ENCODE results near the gene POU2F1. TPM values are rescaled to one million over a fixed set of nuclear protein-coding genes. Genes with fewer than 3 reads are reported as not detected.

POU2F1 gene
- total and polyA plus RNA-seq, 4 donors, result 0.93 to 10.5 (median 6.5) TPM

DNA sequence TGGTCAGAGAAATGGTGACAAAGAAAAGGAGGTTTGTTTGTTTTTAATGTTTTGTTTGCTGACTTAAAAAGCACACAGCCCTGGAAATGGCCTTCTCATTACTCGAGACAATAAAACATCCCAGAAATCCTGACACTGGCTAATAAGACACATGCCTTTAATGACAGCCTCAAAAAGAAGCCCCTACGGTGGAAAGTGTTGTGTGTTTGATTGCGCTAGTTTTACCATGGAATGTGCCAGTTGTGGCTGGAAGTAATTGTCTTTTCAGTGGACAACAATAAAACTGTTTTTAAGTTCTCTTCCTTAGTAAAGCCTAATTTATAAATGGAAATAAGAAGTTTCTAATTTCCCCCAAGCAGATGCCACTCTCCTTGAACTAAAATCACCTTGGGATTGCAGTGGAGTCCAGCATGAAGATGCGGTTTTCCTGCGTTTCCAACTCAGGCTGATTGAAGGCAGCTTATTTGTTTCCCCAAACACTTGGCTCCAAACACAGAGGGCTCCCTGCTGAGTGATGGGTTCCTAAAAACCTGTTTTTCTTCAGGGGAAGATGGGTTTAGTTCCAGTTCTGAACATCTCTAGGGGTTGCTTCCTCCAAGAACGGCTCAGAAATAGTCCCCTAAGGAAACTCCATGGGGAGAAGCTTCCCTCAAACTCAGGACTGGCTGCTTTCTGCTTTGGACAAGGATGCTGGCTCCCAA, 243.3 kb downstream of the POU2F1 start:
- Histone ChIP-seq H3K27me3 (ENCODE audit: control insufficient read depth in 4 of 4, insufficient read depth in 4 of 4, low read length in 3 of 4) (no peaks in the 10 kb centered on the region), H3K27ac (ENCODE audit: low read depth in 1 of 2, low read length in 2 of 2) (no peak overlapping the region), H3K36me3 (ENCODE audit: control insufficient read depth in 4 of 4, insufficient read depth in 3 of 4, low read depth in 1 of 4, low read length in 3 of 4) (no peaks in the 10 kb centered on the region), H3K4me1 (ENCODE audit: control insufficient read depth in 4 of 4, insufficient read depth in 4 of 4, low read length in 3 of 4) (peaks cover 0 to 5% (median 2%) of the 10 kb centered on the region in 4 donors), H3K9me3 (ENCODE audit: control insufficient read depth in 4 of 4, low read length in 3 of 4) (no peaks in the 10 kb centered on the region), H3K9ac (ENCODE audit: low read depth in 1 of 2, low read length in 2 of 2) (no peak overlapping the region), H3K4me3 (ENCODE audit: low read depth in 1 of 3, low read length in 3 of 3) (no peak overlapping the region)
- WGBS, result 88% methylated on average over 6 of the region's 6 CpGs
- TF ChIP-seq FOXA2 (IDR thresholded peaks at IDR 0.05) (no peak), RXRA (IDR thresholded peaks at IDR 0.05) (no peak), NR2F2 (IDR thresholded peaks at IDR 0.05) (no peak), HNF4G (IDR thresholded peaks at IDR 0.05) (no peak), EGR1 (IDR thresholded peaks at IDR 0.05; ENCODE audit: low read depth in 2 of 2) (no peak)
- TF ChIP-seq, protein P1, sequence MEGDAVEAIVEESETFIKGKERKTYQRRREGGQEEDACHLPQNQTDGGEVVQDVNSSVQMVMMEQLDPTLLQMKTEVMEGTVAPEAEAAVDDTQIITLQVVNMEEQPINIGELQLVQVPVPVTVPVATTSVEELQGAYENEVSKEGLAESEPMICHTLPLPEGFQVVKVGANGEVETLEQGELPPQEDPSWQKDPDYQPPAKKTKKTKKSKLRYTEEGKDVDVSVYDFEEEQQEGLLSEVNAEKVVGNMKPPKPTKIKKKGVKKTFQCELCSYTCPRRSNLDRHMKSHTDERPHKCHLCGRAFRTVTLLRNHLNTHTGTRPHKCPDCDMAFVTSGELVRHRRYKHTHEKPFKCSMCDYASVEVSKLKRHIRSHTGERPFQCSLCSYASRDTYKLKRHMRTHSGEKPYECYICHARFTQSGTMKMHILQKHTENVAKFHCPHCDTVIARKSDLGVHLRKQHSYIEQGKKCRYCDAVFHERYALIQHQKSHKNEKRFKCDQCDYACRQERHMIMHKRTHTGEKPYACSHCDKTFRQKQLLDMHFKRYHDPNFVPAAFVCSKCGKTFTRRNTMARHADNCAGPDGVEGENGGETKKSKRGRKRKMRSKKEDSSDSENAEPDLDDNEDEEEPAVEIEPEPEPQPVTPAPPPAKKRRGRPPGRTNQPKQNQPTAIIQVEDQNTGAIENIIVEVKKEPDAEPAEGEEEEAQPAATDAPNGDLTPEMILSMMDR (IDR thresholded peaks at IDR 0.05; ENCODE audit: low read depth, low read length, missing input control), result no peak
- DNase-seq (ENCODE audit: low spot score), result no peak

DNA sequence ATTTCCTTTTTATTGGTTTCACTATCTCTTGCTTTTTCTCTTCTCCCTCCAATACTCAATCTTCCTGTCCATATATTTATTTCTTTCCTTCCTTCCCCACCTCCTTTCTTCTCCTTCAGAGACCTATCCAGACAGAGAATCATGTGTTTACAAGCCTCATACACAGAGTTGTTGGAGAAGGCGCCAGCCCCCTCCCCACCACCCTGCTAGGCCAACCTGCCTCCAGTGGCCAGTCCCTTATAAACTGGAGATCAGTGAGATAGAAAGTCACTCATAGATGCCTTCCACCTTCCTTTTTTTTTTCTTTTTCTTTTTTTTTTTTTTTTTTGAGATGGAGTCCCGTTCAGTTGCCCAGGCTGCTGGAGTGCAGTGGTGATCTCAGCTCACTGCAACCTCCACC, 244.3 kb downstream of the POU2F1 start:
- H3K4me1 ChIP-seq (ENCODE audit: control insufficient read depth in 4 of 4, insufficient read depth in 4 of 4, low read length in 3 of 4), result peaks cover 0 to 5% (median 2%) of the 10 kb centered on the region in 4 donors
- H3K27ac ChIP-seq (ENCODE audit: low read depth in 1 of 2, low read length in 2 of 2), result no peak overlapping the region
- TF ChIP-seq FOXA2 (IDR thresholded peaks at IDR 0.05) (no peak), FOXA1 (IDR thresholded peaks at IDR 0.05) (no peak), HNF4G (IDR thresholded peaks at IDR 0.05) (no peak), NR2F2 (IDR thresholded peaks at IDR 0.05) (no peak), SP1 (IDR thresholded peaks at IDR 0.05) (no peak), RAD21 (IDR thresholded peaks at IDR 0.05) (no peak), JUND (IDR thresholded peaks at IDR 0.05) (no peak), HNF4A (conservative IDR thresholded peaks at IDR 0.05) (no peak), EGR1 (IDR thresholded peaks at IDR 0.05; ENCODE audit: low read depth in 2 of 2) (no peak), GABPA (IDR thresholded peaks at IDR 0.05 in 1 of 2, conservative IDR thresholded peaks at IDR 0.05 in 1 of 2) (no peak), TAF1 (conservative IDR thresholded peaks at IDR 0.05) (no peak), RXRA (IDR thresholded peaks at IDR 0.05) (no peak), YY1 (IDR thresholded peaks at IDR 0.05) (no peak)
- TF ChIP-seq, protein P2, sequence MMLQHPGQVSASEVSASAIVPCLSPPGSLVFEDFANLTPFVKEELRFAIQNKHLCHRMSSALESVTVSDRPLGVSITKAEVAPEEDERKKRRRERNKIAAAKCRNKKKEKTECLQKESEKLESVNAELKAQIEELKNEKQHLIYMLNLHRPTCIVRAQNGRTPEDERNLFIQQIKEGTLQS (IDR thresholded peaks at IDR 0.05), result no peak
- TF ChIP-seq, protein P1 (IDR thresholded peaks at IDR 0.05; ENCODE audit: low read depth, low read length, missing input control), result no peak
- TF ChIP-seq, protein P3, sequence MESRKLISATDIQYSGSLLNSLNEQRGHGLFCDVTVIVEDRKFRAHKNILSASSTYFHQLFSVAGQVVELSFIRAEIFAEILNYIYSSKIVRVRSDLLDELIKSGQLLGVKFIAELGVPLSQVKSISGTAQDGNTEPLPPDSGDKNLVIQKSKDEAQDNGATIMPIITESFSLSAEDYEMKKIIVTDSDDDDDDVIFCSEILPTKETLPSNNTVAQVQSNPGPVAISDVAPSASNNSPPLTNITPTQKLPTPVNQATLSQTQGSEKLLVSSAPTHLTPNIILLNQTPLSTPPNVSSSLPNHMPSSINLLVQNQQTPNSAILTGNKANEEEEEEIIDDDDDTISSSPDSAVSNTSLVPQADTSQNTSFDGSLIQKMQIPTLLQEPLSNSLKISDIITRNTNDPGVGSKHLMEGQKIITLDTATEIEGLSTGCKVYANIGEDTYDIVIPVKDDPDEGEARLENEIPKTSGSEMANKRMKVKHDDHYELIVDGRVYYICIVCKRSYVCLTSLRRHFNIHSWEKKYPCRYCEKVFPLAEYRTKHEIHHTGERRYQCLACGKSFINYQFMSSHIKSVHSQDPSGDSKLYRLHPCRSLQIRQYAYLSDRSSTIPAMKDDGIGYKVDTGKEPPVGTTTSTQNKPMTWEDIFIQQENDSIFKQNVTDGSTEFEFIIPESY (IDR thresholded peaks at IDR 0.05), result no peak
- TF ChIP-seq, protein P4, sequence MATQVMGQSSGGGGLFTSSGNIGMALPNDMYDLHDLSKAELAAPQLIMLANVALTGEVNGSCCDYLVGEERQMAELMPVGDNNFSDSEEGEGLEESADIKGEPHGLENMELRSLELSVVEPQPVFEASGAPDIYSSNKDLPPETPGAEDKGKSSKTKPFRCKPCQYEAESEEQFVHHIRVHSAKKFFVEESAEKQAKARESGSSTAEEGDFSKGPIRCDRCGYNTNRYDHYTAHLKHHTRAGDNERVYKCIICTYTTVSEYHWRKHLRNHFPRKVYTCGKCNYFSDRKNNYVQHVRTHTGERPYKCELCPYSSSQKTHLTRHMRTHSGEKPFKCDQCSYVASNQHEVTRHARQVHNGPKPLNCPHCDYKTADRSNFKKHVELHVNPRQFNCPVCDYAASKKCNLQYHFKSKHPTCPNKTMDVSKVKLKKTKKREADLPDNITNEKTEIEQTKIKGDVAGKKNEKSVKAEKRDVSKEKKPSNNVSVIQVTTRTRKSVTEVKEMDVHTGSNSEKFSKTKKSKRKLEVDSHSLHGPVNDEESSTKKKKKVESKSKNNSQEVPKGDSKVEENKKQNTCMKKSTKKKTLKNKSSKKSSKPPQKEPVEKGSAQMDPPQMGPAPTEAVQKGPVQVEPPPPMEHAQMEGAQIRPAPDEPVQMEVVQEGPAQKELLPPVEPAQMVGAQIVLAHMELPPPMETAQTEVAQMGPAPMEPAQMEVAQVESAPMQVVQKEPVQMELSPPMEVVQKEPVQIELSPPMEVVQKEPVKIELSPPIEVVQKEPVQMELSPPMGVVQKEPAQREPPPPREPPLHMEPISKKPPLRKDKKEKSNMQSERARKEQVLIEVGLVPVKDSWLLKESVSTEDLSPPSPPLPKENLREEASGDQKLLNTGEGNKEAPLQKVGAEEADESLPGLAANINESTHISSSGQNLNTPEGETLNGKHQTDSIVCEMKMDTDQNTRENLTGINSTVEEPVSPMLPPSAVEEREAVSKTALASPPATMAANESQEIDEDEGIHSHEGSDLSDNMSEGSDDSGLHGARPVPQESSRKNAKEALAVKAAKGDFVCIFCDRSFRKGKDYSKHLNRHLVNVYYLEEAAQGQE (IDR thresholded peaks at IDR 0.05), result no peak
- H3K9ac ChIP-seq (ENCODE audit: low read depth in 1 of 2, low read length in 2 of 2), result no peak overlapping the region
- 97% methylated on average over 2 of the region's 2 CpGs for WGBS
- H3K27me3 ChIP-seq (ENCODE audit: control insufficient read depth in 4 of 4, insufficient read depth in 4 of 4, low read length in 3 of 4), result no peaks in the 10 kb centered on the region
- no peaks in the 10 kb centered on the region for H3K9me3 ChIP-seq (ENCODE audit: control insufficient read depth in 4 of 4, low read length in 3 of 4)
- no peaks in the 10 kb centered on the region for H3K36me3 ChIP-seq (ENCODE audit: control insufficient read depth in 4 of 4, insufficient read depth in 3 of 4, low read depth in 1 of 4, low read length in 3 of 4)
- no peak overlapping the region for H3K4me3 ChIP-seq (ENCODE audit: low read depth in 1 of 3, low read length in 3 of 3)
- DNase-seq (ENCODE audit: low spot score), result no peak
